Measurements from ENCODE around the gene MINK1. TPM values are rescaled to one million over a fixed set of nuclear protein-coding genes. Genes with fewer than 3 reads are reported as not detected.

Gene MINK1
- total and polyA plus RNA-seq, 2 of the 13 experiments (the other 11 are each of a cell fraction or from before 2014, with no cell fraction given), result 17.2 to 63.9 TPM

- no peak for TF ChIP-seq ZBTB34 (CRISPR knock-in tag; IDR thresholded peaks at IDR 0.05)
These were observed 15.9 kb downstream of the MINK1 start (continued) for GRCh38 chr17:4849011-4849536.

GRCh38 chr17:4850246-4850645 is 17.1 kb downstream of the MINK1 start:
- intact Hi-C loops (cut with micrococcal nuclease; ENCODE audit: unreplicated experiment) (no loop called here), in situ Hi-C loops (cut with HindIII; ENCODE audit: extremely low pct_ligation_motif_present, low pct_unique_long_range_greater_than_20kb) (no loop called here)
- WGBS (ENCODE audit: low lambda C conversion rate), result 100% methylated on average over 2 of the region's 2 CpGs
- Histone ChIP-seq H2AFZ (ENCODE audit: low read length) (no peak overlapping the region), H3K79me2 (ENCODE audit: insufficient read depth, low read length) (peaks cover 67% of the 10 kb centered on the region), H3K9ac (ENCODE audit: insufficient read depth, low read depth, low read length) (no peak overlapping the region), H3K4me1 (ENCODE audit: insufficient read depth, low read length) (peaks cover 62% of the 10 kb centered on the region), H3K27me3 (ENCODE audit: control insufficient read depth in 1 of 2, insufficient read depth in 2 of 2, low read length in 2 of 2) (no peaks in the 10 kb centered on the region), H3K9me3 (ENCODE audit: low read length) (no peaks in the 10 kb centered on the region), H3K4me2 (ENCODE audit: low read depth, low read length) (no peak overlapping the region), H3K4me3 (replicated peaks in 1 of 3; ENCODE audit: insufficient read depth in 1 of 3, low read depth in 2 of 3, low read length in 3 of 3) (no peak overlapping the region), H4K20me1 (ENCODE audit: insufficient read depth, low read length) (peaks cover 19% of the 10 kb centered on the region; the same call in 1 of the 2 replicates), H3K36me3 (replicated peaks in 1 of 2; ENCODE audit: control insufficient read depth in 1 of 2, insufficient read depth in 2 of 2, low read length in 2 of 2) (peaks cover 0 to 18% of the 10 kb centered on the region in 2 experiments; a peak in 3 of 5 replicates), H3K27ac (ENCODE audit: extremely low read length, insufficient read depth, low read length) (no peak overlapping the region)
- CTCF ChIA-PET (ENCODE audit: low intra/inter-chr PET ratio, low total read pairs), result no interaction called here
- no TSS peak for BruUV-seq (replicated peaks)
- TF ChIP-seq MAFF (IDR thresholded peaks at IDR 0.05; ENCODE audit: low read depth, low read length) (no peak), SALL2 (CRISPR knock-in tag; IDR thresholded peaks at IDR 0.05) (no peak), ZNF430 (CRISPR knock-in tag; IDR thresholded peaks at IDR 0.05) (no peak), RBFOX2 (IDR thresholded peaks at IDR 0.05; ENCODE audit: low read depth, low read length) (no peak), YEATS2 (CRISPR knock-in tag; IDR thresholded peaks at IDR 0.05; ENCODE audit: borderline replicate concordance) (no peak), AHR (CRISPR knock-in tag; IDR thresholded peaks at IDR 0.05) (no peak), ZBTB1 (CRISPR knock-in tag; IDR thresholded peaks at IDR 0.05; ENCODE audit: borderline replicate concordance) (no peak), RAD21 (CRISPR knock-in tag; IDR thresholded peaks at IDR 0.05) (no peak), ZNF552 (CRISPR knock-in tag; IDR thresholded peaks at IDR 0.05; ENCODE audit: borderline replicate concordance) (no peak), ZNF205 (CRISPR knock-in tag; IDR thresholded peaks at IDR 0.05) (no peak), ZNF180 (CRISPR knock-in tag; IDR thresholded peaks at IDR 0.05; ENCODE audit: borderline replicate concordance, low read depth) (no peak), ZNF143 (CRISPR knock-in tag; IDR thresholded peaks at IDR 0.05) (no peak)
- TF ChIP-seq, protein P1, sequence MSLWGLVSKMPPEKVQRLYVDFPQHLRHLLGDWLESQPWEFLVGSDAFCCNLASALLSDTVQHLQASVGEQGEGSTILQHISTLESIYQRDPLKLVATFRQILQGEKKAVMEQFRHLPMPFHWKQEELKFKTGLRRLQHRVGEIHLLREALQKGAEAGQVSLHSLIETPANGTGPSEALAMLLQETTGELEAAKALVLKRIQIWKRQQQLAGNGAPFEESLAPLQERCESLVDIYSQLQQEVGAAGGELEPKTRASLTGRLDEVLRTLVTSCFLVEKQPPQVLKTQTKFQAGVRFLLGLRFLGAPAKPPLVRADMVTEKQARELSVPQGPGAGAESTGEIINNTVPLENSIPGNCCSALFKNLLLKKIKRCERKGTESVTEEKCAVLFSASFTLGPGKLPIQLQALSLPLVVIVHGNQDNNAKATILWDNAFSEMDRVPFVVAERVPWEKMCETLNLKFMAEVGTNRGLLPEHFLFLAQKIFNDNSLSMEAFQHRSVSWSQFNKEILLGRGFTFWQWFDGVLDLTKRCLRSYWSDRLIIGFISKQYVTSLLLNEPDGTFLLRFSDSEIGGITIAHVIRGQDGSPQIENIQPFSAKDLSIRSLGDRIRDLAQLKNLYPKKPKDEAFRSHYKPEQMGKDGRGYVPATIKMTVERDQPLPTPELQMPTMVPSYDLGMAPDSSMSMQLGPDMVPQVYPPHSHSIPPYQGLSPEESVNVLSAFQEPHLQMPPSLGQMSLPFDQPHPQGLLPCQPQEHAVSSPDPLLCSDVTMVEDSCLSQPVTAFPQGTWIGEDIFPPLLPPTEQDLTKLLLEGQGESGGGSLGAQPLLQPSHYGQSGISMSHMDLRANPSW (CRISPR knock-in tag; IDR thresholded peaks at IDR 0.05; ENCODE audit: borderline replicate concordance), result no peak
- POLR2A ChIA-PET, result interaction anchor here (2.5 kb wide), 1 partner anchor 8 kb away, joined by 5 read pairs; no protein-coding TSS in a partner anchor
- ATAC-seq, result no peak
- no peak for DNase-seq (ENCODE audit: low spot score)
- no peak for FAIRE-seq
